ENCODE results near the gene SLC22A12.
A peak's percentile ranks its signal among the peaks of the same experiment; 100 is the strongest.

Gene SLC22A12

DNA sequence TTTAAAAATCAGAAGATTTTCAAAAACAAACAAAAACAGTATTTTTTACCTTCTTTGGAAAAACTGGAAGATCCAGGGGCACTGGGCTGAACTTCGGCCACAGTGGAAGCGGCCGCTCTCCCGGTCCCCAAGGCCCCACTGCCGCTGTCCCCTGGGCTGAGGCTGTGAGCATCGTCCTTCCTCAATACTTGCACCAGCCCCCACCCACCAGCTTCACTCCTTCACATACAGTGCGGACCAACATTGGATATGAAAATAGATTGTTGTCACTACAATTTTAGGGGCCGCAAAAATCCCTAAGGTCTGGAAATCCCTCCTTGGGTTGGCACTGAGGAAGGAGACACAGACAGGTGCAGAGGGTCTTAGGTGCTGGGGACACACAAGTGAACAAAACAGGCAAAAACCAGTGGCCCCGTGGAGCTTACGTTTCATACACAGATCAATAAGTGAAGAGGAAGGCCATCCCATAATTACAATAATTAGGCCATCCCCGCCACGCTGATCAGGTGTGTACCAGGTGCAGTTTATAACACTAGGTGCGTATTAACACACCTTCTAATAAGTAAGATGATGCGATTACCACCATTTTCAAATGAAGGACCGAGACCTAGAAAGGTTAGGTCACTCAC lies 28.2 kb upstream of the SLC22A12 start:
- H3K4me3 ChIP-seq (ENCODE audit: control insufficient read depth, low read depth, low read length), result no peak overlapping the region
- DNase-seq (ENCODE audit: low read depth), result no peak
- TF ChIP-seq, protein P1, sequence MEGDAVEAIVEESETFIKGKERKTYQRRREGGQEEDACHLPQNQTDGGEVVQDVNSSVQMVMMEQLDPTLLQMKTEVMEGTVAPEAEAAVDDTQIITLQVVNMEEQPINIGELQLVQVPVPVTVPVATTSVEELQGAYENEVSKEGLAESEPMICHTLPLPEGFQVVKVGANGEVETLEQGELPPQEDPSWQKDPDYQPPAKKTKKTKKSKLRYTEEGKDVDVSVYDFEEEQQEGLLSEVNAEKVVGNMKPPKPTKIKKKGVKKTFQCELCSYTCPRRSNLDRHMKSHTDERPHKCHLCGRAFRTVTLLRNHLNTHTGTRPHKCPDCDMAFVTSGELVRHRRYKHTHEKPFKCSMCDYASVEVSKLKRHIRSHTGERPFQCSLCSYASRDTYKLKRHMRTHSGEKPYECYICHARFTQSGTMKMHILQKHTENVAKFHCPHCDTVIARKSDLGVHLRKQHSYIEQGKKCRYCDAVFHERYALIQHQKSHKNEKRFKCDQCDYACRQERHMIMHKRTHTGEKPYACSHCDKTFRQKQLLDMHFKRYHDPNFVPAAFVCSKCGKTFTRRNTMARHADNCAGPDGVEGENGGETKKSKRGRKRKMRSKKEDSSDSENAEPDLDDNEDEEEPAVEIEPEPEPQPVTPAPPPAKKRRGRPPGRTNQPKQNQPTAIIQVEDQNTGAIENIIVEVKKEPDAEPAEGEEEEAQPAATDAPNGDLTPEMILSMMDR (IDR thresholded peaks at IDR 0.05; ENCODE audit: control insufficient read depth, insufficient read depth, low read depth, low read length, missing control alignments), result no peak

DNA sequence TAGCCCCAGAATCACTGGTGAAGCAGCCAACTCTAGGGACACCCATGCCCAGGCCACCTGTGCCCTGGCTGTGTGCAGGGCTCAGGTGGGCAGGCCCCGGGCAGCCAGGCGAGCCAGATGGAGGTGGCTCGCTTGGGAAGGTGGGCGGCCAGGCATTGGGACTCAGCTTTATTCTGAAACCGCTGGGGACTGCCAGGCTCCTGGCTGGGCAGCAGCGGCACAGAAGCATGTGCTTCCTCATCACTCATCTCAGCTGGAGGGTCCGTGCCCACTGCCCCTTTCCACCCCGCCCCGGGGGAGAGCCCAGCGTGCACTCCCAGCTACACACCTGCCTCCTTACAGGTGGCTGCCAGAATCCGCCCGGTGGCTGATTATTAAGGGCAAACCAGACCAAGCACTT lies 27.1 kb upstream of the SLC22A12 start:
- no peak for DNase-seq (ENCODE audit: low read depth)
- TF ChIP-seq, protein P1 (IDR thresholded peaks at IDR 0.05; ENCODE audit: control insufficient read depth, insufficient read depth, low read depth, low read length, missing control alignments), result no peak
- no peak overlapping the region for H3K4me3 ChIP-seq (ENCODE audit: control insufficient read depth, low read depth, low read length)

DNA sequence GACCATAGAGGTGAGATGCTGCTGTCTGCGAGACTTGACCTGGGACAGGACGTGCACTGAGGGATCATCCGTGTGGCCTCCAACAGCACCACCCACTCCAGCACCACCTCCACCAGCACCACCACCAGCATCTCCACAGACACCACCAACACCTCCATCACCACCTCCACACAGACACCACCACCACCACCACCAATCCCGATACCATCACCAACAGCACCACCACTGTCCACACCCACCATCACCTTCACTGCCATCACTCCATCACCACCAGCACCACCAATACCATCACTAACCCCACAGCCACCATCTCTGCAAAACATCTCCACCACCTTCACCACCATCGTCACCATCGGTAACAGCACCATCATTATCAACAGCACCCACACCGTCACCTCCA lies 26.6 kb upstream of the SLC22A12 start:
- H3K4me3 ChIP-seq (ENCODE audit: control insufficient read depth, low read depth, low read length), result no peak overlapping the region
- DNase-seq (ENCODE audit: low read depth), result no peak
- TF ChIP-seq, protein P1 (IDR thresholded peaks at IDR 0.05; ENCODE audit: control insufficient read depth, insufficient read depth, low read depth, low read length, missing control alignments), result no peak

DNA sequence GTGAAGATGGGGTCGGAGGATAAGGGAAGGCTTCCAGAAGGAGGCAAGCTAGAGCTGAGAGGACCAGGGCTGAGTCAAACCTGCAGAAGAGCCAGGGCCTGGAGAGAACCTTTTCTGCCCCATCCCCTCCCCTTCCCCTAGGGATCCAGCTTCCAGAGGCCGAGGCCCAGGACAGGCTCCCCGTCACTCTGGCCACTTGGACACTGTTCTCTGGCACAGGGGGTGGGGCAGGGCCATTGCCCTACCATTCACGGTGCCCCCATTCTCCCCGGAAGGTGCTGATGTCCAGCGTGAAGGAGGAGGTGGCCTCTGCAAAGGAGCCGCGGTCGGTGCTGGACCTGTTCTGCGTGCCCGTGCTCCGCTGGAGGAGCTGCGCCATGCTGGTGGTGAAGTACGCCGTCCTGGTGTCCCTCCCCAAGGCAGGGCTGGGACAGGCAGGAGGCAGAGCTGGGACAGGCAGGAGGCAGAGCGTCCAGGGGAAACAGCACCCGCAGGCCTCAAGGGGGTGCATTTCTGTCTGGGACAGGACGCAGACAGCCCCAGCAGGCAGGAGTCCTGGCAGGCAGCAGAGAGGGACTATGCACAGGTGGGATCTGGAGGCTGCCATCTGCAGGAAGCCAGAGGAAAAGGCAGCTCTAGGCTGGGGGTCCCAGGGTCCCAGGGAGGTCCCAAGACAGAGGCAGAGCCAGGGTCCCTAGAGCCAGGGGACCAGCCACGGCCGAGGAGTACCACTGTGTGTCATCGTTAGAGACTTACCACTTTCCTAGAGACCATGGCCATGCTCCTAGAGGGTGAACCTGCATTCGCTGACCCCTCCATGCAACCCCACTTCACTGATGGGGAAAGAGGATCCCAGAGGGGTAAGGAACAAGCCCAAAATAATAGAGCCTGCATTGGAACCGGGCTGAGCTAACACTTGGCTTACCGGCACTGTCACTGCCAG lies 25.8 kb upstream of the SLC22A12 start:
- H3K4me3 ChIP-seq (ENCODE audit: control insufficient read depth, low read depth, low read length), result no peak overlapping the region
- TF ChIP-seq, protein P1 (IDR thresholded peaks at IDR 0.05; ENCODE audit: control insufficient read depth, insufficient read depth, low read depth, low read length, missing control alignments), result no peak
- no peak for DNase-seq (ENCODE audit: low read depth)

DNA sequence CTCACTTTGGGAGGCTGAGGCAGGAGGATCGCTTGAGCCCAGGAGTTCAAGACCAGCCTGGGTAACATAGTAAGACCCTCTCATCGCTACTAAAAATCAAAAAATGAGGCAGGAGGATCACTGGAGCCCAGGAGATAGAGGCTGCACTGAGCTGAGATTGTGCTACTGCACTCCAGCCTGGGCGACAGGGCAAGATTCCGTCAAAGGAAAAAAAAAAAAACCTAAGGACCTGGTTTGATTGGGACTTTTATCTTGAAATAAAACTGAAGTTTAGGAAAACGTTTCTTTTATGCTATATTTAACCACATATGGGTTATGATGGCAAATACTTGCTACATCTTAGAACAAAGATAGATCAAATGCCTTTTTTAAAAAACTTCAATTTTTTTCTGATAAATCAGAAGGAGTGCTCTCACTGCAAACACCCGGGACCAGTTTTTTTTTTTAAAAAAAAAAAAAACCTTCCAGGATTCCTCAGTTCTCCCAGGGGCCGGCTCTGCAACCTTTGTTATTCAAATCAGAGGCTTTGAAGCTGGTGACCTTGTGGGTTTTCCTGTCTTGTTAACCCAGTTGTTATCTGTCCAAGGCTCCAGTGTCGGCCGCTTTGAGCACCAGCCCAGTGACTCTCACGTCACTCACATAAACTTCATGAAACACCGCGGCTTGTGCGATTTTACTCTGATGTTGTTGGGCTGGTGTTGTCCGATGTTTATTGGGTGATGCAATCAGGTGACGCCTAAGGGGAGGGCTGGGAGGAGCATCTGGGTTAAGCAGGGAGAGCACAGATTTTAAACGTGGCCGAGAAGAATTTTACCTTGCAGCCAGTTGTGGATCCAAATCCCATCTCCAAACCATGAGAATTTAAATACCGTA lies 24.7 kb upstream of the SLC22A12 start:
- peak; percentile 39 for DNase-seq (ENCODE audit: low read depth)
- TF ChIP-seq, protein P1 (IDR thresholded peaks at IDR 0.05; ENCODE audit: control insufficient read depth, insufficient read depth, low read depth, low read length, missing control alignments), result no peak
- H3K4me3 ChIP-seq (ENCODE audit: control insufficient read depth, low read depth, low read length), result no peak overlapping the region

Measured in AG09309 (cell line).